CD4-positive, alpha-beta T cell treated with Interferon gamma for 1 hour (primary cell): ENCODE results near the gene ICE2.

Experiments
- DNase-seq: peaks from one replicate; pipeline ENCODE4 v3.0.0-alpha.2; 2020

ICE2 gene

DNA sequence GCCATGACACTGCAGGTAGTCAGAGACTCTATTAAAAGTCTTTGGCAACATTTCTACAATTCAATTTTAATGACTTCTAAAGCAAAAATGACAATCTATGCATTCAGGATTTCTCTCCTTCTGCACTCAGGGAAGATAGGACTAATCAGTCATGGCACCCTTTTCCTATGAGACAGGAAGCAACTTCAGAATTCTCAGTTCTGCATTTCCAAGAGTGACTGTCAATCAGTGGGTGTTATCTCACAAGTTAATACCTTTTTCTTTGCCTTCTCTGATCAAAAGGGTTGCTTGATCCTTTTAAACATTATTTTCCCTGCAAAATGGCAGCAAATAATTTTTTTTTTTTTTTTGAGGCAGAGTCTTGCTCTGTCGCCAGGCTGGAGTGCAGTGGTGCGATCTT is 7.8 kb upstream of the ICE2 start:
- DNase-seq, result no peak

GRCh38 chr15:60485365-60486055 is 6.6 kb upstream of the ICE2 start:
- no peak for DNase-seq

DNA sequence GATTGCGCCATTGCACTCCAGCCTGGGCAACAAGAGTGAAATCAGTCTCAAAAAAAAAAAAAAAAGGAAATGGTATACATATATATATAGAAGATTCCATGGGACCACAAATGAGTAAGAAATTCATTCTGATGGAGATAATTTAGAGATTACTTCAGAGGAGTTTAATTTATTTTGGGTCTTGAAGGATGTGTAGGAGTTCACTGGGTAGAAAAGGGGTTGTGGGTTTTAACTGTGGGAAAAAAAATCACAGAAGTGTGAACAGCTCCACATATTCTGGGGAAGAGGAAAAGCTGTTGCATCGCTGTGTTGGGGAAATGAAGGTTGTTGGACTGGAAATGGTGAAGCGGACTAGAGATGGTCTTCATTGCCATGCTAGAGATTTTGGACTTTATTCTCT is 4.1 kb upstream of the ICE2 start:
- DNase-seq, result no peak

DNA sequence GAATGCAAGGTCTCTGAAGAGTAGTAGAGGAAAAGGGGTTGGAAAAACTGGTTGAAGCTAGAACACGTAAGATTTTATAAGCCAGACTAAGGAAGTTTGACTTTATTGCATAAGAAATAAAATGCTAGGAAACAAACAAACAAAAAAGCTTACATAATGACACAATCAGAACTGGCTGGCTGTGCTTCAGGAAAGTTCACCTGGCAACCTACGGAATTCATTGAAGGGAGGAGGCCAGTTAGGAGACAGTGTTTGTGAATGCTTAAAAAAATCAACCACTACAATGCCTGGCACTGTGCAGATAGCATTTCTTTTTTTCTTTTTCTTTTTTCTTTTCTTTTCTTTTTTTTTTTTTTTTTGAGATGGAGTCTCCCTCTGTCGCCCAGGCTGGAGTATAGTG is 1.9 kb upstream of the ICE2 start:
- DNase-seq, result no peak

DNA sequence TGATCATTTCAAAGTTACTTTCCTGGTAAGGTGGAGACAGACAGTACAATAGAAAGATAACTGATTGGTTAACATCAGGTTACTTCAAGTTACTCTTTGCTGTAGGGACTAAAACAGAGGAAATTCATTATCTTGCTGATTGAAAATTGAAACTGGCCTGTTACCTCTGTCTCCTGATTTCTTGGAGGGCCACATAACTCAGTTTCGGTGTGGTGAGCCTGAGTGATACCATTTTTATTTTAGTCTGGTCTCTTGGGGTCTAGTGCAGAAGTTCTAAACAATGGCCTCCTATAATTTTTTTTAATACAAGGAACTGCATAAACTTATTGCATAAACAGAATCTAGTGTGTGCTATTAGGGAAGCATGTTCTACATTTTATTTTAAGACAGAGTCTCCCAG is 1.2 kb upstream of the ICE2 start:
- DNase-seq, result no peak

- DNase-seq, result no peak
Observed at GRCh38 chr15:60479361-60480110, 594 bp upstream of the ICE2 start.

- DNase-seq, result no peak
Observed at GRCh38 chr15:60477916-60478565, 901 bp downstream of the ICE2 start.

DNA sequence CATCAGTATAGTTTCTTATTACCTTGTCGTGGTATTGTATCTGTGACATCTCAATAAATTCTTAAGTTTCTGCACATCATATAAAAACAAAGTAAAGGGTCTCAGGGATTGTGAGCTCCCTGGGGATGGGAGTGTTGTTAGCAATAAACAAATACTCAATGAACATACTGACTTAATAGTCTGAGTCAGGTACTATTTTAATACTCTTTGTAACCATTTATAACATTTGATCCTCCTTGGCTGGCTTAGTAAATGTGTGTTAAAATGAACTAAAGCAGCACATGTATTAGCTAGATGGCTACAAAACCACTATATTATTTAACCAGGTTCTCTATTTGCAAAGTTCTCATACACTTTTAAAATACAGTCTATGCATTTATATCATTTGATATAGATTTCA is 1.8 kb downstream of the ICE2 start:
- no peak for DNase-seq

DNA sequence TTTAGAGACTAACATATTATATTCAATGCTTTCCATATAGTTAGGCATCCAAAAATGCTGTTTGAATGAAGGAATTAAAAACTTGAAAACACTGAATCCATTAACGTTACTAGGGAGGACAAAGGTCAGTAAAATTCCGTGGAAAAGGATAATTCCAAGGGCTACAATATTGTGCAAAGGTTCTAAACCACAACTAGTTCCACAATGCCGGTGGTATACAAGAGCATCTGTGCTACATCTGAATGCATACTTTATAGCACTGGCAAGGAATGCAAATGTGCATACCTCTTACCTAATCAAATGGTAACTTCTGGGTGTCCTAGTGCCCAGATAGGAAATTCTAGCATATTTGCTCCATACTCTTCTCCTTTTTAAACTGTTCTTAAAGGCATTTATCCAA is 2.2 kb downstream of the ICE2 start:
- DNase-seq, result no peak

DNA sequence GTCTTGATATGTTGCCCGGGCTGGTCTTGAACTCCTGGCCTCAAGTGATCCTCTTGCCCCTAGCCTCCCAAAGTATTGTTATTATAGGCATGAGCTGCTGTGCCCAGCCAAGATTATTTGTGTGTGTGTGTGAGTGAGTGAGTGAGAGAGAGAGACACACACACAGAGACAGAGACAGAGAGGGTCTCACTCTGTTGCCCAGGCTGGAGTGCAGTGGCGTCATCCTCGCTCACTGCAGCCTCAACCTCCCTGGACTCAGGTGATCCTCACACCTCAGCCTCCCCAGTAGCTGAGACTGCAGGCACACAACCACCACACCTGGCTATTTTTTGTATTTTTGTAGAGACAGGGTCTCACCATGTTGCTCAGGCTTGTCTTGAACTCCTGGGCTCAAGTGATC is 5.8 kb downstream of the ICE2 start:
- no peak for DNase-seq

GRCh38 chr15:60471314-60471713 is 7.6 kb downstream of the ICE2 start:
- no peak for DNase-seq

GRCh38 chr15:60469893-60470641 is 8.9 kb downstream of the ICE2 start:
- DNase-seq, result no peak

- DNase-seq, result no peak
Observed at GRCh38 chr15:60464836-60465630, 13.9 kb downstream of the ICE2 start.

GRCh38 chr15:60462027-60462426 is 16.9 kb downstream of the ICE2 start:
- DNase-seq, result no peak

DNA sequence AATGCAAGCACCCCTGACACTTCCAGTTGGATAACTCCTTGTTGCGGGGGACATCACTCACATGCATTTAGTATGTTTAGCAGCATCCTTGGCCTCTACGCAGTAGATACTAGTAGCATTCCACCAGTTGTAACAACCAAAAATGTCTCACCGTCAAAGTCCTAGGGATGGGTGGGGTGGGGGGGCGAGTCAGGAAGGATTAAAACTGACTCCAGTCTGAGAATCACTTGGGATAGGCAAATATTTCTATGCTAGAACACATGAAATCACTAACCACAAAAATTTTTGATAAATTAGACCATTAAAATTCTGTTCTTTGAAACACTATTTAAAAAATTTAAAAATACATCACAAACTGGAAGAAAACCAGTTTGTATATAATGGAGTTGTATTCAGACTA is 18.0 kb downstream of the ICE2 start:
- DNase-seq, result no peak

GRCh38 chr15:60458721-60459120 is 20.2 kb downstream of the ICE2 start:
- no peak for DNase-seq

GRCh38 chr15:60457985-60458384 is 21.0 kb downstream of the ICE2 start:
- DNase-seq, result no peak

DNA sequence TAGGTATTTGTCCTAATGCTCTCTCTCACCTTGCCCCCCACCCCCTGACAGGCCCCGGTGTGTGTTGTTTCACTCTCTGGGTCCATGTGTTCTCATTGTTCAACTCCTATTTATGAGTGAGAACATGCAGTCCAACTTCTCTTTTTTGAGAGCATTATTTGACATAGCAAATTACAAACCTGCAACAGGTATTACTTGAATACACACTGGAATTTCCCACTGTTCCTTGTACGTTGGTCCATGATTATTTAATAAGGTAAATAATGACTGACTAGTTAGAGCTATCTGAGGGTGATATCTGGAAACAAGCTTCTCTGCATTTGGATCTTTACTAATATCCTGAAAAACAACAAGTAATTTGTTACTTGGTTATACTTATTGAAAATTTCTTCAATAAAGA is 24.1 kb downstream of the ICE2 start:
- no peak for DNase-seq

DNA sequence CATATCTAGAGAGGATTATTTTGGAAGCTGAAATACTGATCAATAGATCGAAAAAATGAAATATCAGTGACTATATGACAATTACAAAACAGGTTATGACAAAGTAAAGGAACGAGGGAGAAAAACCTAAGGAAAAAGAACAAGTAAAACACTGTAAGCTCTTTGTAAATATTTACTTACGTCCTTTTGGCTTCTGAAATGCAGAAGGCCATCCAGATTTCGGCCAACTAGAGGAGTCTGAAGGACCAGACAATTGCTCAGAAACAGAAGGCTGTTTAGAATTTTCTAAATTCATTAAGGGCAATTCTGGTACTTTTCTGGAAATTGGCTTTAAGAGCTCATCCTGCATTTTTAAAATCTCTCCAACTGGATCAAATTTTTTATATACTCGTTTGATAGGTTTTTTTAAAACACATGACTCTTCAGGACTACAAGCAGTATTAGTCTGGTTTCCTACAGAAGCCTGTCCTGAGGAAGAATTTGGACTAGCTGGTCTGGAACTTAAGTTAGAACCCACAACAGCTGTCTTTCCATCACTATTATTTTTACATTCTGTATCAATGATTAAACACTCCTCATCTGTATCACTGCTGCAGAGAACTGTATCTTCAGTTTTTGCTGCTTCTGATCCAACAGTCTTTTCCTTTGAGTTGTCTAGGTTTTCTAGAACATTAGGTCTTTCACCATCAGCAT is 30.1 kb downstream of the ICE2 start:
- no peak for DNase-seq

- no peak for DNase-seq
Observed at GRCh38 chr15:60444289-60444912, 34.5 kb downstream of the ICE2 start.

- DNase-seq, result no peak
Observed at GRCh38 chr15:60442763-60443162, 36.2 kb downstream of the ICE2 start.
